HG03095 (cell line): ENCODE measurements around the gene UBR3.
"Not testable (repeated sequence)": the region's sequence is repeated elsewhere in the genome, so short reads cannot be mapped to it uniquely, and the experiment has no call there.

Source experiments
- ATAC-seq: cut with Tn5 transposase; IDR thresholded peaks from one replicate; pipeline ENCODE4 v1.9.1; 2021; ENCODE audit warnings: moderate library complexity; ENCODE audit not compliant: unreplicated experiment

UBR3 gene

GRCh38 chr2:169867579-169867978 lies 40.3 kb downstream of the UBR3 start:
- ATAC-seq, result no peak

- no peak for ATAC-seq
Measured at GRCh38 chr2:169868951-169869350, 41.7 kb downstream of the UBR3 start.

GRCh38 chr2:169871369-169871768 lies 44.1 kb downstream of the UBR3 start:
- ATAC-seq, result not testable (repeated sequence)

GRCh38 chr2:169871994-169872393 lies 44.7 kb downstream of the UBR3 start:
- ATAC-seq, result no peak

GRCh38 chr2:169877398-169877797 lies 50.1 kb downstream of the UBR3 start:
- no peak for ATAC-seq

GRCh38 chr2:169887120-169887519 lies 59.9 kb downstream of the UBR3 start:
- no peak for ATAC-seq

- no peak for ATAC-seq
Measured at GRCh38 chr2:169891593-169892298, 64.5 kb downstream of the UBR3 start.

GRCh38 chr2:169892951-169893350 lies 65.7 kb downstream of the UBR3 start:
- ATAC-seq, result no peak

- ATAC-seq, result no peak
Measured at GRCh38 chr2:169895294-169895985, 68.2 kb downstream of the UBR3 start.

GRCh38 chr2:169897834-169898233 lies 70.6 kb downstream of the UBR3 start:
- ATAC-seq, result no peak

- ATAC-seq, result not testable (repeated sequence)
Measured at GRCh38 chr2:169900103-169900502, 72.8 kb downstream of the UBR3 start.

GRCh38 chr2:169900686-169901085 lies 73.4 kb downstream of the UBR3 start:
- no peak for ATAC-seq

- ATAC-seq, result no peak
Measured at GRCh38 chr2:169906731-169907130, 79.5 kb downstream of the UBR3 start.

GRCh38 chr2:169909376-169909775 lies 82.1 kb downstream of the UBR3 start:
- no peak for ATAC-seq

- no peak for ATAC-seq
Measured at GRCh38 chr2:169910109-169910799, 83.0 kb downstream of the UBR3 start.

- ATAC-seq, result no peak
Measured at GRCh38 chr2:169911119-169911518, 83.9 kb downstream of the UBR3 start.

- no peak for ATAC-seq
Measured at GRCh38 chr2:169916623-169917022, 89.4 kb downstream of the UBR3 start.

- no peak for ATAC-seq
Measured at GRCh38 chr2:169923977-169924376, 96.7 kb downstream of the UBR3 start.

GRCh38 chr2:169925968-169926367 lies 98.7 kb downstream of the UBR3 start:
- ATAC-seq, result no peak

- no peak for ATAC-seq
Measured at GRCh38 chr2:169928463-169928864, 101.2 kb downstream of the UBR3 start.

- ATAC-seq, result peak; percentile 69
Measured at GRCh38 chr2:169933124-169933711, 106.0 kb downstream of the UBR3 start.

- not testable (repeated sequence) for ATAC-seq
Measured at GRCh38 chr2:169936652-169937051, 109.4 kb downstream of the UBR3 start.
